HG02759 (cell line): ENCODE measurements around the gene POU2AF2.
"Not testable (repeated sequence)": the region's sequence is repeated elsewhere in the genome, so short reads cannot be mapped to it uniquely, and the experiment has no call there.

Experiments used
- ATAC-seq: cut with Tn5 transposase; IDR thresholded peaks from one replicate; pipeline ENCODE4 v1.9.1; 2021; ENCODE audit warnings: mild to moderate bottlenecking, moderate library complexity; ENCODE audit not compliant: unreplicated experiment

POU2AF2 gene

DNA sequence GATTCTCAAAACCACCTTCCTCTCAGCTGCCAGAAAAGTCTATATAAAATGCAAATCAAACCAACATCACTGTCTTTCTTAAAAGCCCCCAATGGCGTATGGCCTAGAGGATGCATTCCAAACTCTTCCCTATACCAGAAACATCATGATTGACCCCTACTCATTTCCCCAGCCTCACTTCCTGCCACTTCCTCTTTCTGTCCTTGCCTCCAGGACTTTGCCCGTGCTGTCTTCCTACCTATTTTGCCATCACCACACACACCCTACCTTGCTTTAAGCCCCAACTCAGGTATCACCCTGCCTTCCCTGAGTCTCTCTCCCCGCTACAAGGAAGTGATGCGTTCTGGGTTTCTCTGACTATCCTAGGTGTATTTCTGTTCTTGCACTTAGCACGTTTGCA is 8.1 kb downstream of the POU2AF2 start:
- no peak for ATAC-seq

- ATAC-seq, result no peak
Observed at GRCh38 chr11:111258046-111258445, 12.5 kb downstream of the POU2AF2 start.

DNA sequence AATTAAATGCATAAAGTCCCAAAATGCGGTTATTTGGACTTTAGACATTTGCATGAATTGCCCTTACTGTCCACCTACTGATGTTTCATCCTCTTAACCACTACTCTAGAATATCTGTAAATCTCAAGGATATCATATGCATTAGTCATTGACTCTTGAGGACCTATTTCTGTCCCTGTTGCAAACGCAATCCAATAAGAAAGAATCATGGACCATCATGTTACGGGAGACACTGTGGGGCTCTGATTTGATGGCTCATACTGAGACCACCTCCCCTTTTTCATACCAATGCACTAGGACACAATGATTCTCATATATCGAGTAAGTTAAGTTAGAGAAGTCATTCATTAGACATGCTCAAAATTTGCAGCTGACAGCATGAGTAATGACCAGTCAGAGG is 14.4 kb downstream of the POU2AF2 start:
- ATAC-seq, result no peak

DNA sequence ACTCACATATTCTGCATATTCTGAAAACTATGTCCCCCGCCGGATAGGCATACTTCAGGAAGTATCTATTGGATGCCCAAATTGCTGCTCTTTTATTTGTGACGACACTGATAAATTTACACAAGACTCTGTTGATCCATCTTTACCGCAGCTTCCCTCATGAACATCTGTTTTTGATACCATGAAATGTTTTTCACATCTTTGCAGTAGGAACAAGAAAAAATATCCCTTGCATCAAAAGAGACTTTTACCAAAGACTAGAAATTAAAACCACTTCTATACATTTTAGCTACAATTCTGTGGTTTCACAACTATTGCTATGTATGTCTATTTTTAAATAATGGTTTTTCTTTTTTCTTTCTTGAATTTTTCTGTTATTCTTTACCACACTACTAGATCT is 15.3 kb downstream of the POU2AF2 start:
- ATAC-seq, result no peak

DNA sequence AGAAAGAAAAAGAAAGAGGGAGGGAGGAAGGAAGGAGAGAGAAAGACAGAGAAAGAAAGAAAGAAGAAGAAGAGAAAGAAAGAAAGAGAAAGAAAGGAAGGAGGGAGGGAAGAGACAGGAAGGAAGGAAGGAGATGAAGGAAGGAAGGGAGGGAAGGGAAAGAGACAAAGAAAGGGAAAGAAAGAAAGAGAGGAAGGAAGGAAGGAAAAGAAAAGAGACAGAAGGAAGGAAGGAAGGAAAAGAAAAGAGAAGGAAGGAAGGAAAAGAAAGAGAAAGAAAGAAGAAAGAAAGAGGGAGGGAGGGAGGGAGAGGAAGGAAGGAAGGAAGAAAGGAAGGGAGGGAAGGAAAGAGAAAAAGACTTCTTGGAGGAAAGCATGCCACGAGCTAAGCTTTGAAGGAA is 19.1 kb downstream of the POU2AF2 start:
- ATAC-seq, result no peak

GRCh38 chr11:111265421-111265820 is 19.9 kb downstream of the POU2AF2 start:
- no peak for ATAC-seq

- not testable (repeated sequence) for ATAC-seq
Observed at GRCh38 chr11:111268303-111268702, 22.8 kb downstream of the POU2AF2 start.

- ATAC-seq, result no peak
Observed at GRCh38 chr11:111269146-111269868, 23.8 kb downstream of the POU2AF2 start.

DNA sequence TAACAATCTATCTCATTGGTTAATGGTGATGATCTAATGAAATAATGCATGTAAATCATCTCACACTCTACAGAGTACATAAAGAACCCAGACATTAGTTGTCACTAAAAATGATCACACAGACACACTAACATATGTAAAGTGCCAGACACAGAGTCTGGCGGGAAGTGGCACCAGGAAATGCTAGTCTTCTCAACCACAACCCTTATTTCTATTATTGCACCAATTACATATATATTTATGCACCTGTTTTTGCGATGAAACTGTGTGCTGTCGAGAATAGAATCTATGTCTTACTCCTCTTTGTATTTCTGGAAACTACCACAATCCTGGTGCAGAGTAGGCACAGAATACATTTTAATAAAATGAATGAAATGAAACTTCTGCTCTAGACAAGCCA is 26.9 kb downstream of the POU2AF2 start:
- no peak for ATAC-seq

- ATAC-seq, result no peak
Observed at GRCh38 chr11:111282562-111283075, 37.1 kb downstream of the POU2AF2 start.

DNA sequence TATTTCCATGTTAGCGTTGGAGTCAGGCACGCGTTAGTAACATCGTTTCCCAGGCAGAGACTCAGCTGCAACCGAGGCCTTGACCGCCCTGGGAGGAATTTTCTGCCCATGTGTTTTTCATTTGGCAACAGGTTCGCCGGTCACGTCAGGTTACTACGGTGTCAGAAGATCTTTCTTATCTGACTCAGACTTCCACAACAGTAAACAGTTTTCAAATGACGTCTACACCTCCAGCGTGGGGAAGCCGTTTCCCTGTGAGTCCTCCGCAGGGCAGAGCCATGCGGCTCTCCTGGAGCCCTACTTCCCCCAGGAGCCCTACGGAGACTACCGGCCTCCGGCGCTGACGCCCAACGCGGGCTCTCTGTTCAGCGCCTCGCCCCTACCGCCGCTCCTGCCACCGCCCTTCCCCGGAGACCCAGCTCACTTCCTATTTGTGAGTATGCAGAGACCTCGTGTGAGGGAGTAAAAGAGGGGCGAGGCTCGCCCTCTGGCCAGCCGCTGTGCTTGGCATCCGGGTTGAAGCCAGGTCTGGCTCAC is 38.5 kb downstream of the POU2AF2 start:
- no peak for ATAC-seq

GRCh38 chr11:111285189-111286091 is 39.9 kb downstream of the POU2AF2 start:
- no peak for ATAC-seq

DNA sequence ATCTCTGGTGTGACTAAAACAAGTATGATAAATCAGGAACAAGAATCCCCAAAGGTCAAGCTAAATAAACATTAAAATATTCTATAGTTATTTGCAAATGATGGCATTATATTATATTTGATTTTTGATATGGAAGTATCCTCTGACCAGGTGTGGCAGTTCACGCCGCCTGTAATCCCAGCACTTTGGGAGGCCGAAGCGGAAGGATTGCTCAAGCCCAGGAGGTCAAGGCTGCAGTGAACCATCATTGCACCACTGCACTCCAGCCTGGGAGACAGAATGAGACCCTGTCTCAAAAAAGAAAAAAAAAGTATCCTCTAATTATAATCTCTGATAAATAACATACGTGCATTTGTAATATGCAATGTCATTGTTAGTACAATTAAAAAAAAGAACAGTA is 46.2 kb downstream of the POU2AF2 start:
- no peak for ATAC-seq

- ATAC-seq, result not testable (repeated sequence)
Observed at GRCh38 chr11:111292408-111292807, 46.9 kb downstream of the POU2AF2 start.

DNA sequence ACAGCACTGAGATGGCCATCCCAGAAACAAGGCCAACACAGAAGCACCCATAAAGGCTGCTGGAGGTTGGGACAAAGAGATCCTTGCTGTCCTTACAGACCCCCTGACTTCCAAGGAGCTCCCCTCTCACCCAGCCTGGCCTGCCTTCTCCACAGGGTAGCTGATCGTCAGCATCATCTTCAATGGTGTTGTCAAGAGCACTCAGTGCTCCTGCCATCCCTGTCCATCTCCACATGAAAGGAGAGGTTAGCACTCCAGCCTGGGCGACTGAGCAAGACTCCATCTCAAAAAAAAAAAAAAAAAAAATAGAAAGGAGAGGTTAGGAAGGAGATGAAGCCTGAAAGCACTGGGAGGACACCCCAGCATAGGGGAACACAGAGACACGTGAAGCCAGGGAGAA is 50.7 kb downstream of the POU2AF2 start:
- no peak for ATAC-seq

- no peak for ATAC-seq
Observed at GRCh38 chr11:111297696-111298095, 52.2 kb downstream of the POU2AF2 start.

DNA sequence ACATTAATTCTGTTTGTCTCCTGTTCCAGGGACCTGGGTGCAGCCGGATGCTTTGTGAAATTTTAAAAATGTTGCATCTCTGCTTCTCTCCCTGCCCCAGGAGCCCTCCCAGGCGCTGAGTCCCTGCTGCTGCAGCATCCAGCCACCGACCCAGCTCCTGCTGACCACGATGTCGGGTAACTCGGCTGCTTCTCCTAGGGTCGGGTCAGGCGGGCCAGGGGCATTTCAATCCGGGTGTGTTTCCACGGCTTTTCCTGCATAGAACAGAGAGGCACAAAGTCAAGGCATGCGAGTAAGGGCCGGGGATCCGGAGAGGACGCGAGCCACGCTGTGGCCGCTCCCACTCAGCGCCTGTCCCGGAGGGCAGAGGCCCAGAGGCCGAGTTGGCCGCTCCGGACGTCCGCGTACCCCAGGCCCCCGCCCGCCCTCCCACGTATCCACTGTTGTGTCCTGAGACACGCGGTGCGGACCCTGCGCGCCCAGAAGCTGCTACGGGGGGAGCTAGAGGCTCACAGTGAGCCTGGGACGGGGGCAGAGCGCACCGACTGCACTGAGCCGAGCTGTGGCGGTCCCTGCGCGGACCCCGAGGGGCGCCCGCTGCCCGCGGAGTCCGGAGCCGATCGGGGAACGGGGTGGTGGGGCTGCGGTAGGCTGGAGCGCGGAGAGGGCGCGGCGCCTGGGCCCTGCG is 53.0 kb downstream of the POU2AF2 start, which contains the start of gene POU2AF3:
Gene POU2AF3 (plus strand): TSS at position 134 of the 688 bp plus-strand sequence. CDS start 36 bp downstream, at position 170.
- ATAC-seq, result peak; percentile 29

- ATAC-seq, result peak; percentile 68
Observed at GRCh38 chr11:111299101-111300026, 53.8 kb downstream of the POU2AF2 start.

DNA sequence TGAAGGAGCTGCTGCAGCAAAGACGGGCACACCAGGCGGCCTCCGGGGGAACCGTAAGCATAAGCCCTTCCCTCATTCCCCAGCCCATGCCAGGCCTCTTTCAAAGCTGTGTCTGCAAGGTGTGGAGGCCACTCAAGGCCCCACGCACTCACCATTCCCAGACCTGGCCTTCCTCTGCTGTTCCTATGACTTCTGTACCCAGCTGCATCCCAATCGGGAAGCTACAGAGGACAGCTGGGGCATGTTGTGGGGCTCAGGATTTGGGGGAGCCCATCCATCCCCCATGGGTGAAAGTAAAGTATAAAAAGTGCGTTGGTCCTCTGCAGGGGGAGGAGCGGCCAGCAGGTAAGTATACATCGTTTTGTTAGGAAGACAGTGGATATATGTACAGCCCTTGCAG is 55.0 kb downstream of the POU2AF2 start:
- ATAC-seq, result no peak
